Suprapubic skin (tissue), 4 donors: ENCODE results near the gene DNM3.

Source experiments
- POLR2A ChIP-seq, 2 donors: fragments of 450-650 bp; IDR thresholded peaks; one replicate each; pipeline ENCODE4 v1.6.1; 2017; ENCODE audit warnings: antibody characterized with exemption in 2 of 2, mild to moderate bottlenecking in 2 of 2, moderate library complexity in 2 of 2
- POLR2AphosphoS5 ChIP-seq, 3 donors: sonication (generic); formaldehyde crosslinking; IDR thresholded peaks; one replicate each; pipeline ENCODE4 v1.6.1; 2017; ENCODE audit warnings: antibody characterized with exemption in 3 of 3
- TF ChIP-seq, protein P1 (sequence below), 2 donors: fragments of 200-600 bp in 1 of 2; fragments of 450-650 bp in 1 of 2; sonication (generic) in 1 of 2; IDR thresholded peaks; one replicate each; pipeline ENCODE4 v1.5.1; 2016 to 2019; ENCODE audit warnings: antibody characterized with exemption in 2 of 2, mild to moderate bottlenecking in 1 of 2, moderate library complexity in 1 of 2

DNA sequence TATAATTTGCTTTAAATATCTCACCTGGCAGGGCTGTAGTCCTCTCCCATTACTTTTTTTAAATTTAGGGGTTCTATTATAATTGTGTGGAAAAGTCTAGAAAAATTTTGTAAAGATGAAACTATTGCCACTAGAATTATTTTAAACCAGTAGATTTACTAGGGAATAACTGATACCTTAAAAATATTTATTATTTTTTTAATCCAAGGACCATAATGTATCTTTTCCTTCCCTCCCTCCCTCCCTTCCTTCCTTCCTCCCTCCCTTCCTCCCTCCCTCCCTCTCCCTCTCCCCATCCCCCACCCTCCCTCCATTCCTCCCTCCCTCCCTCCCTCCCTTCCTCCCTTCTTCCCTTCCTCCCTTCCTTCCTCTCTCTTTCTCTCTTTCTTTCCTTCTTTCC lies 90.5 kb downstream of the DNM3 start:
- TF ChIP-seq, protein P1, sequence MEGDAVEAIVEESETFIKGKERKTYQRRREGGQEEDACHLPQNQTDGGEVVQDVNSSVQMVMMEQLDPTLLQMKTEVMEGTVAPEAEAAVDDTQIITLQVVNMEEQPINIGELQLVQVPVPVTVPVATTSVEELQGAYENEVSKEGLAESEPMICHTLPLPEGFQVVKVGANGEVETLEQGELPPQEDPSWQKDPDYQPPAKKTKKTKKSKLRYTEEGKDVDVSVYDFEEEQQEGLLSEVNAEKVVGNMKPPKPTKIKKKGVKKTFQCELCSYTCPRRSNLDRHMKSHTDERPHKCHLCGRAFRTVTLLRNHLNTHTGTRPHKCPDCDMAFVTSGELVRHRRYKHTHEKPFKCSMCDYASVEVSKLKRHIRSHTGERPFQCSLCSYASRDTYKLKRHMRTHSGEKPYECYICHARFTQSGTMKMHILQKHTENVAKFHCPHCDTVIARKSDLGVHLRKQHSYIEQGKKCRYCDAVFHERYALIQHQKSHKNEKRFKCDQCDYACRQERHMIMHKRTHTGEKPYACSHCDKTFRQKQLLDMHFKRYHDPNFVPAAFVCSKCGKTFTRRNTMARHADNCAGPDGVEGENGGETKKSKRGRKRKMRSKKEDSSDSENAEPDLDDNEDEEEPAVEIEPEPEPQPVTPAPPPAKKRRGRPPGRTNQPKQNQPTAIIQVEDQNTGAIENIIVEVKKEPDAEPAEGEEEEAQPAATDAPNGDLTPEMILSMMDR (IDR thresholded peaks at IDR 0.05), result no peak
- TF ChIP-seq POLR2AphosphoS5 (IDR thresholded peaks at IDR 0.05) (no peak), POLR2A (IDR thresholded peaks at IDR 0.05) (no peak)
